Brain microvascular endothelial cell (primary cell): ENCODE results near the gene PTGS1.

Experiments
- DNase-seq: peaks from one replicate; pipeline ENCODE4 v3.0.0-alpha.2; 2020
- H3K27ac ChIP-seq: fragments of 250-450 bp; sonication (Bioruptor Pico); 2 replicates; pipeline ENCODE4 v1.5.1; 2020; ENCODE audit warnings: mild to moderate bottlenecking, moderate library complexity
- H3K27me3 ChIP-seq: fragments of 250-450 bp; sonication (Bioruptor Pico); replicated peaks from 2 replicates; pipeline ENCODE4 v1.5.1; 2020; ENCODE audit warnings: mild to moderate bottlenecking
- H3K36me3 ChIP-seq: fragments of 250-450 bp; sonication (Bioruptor Pico); replicated peaks from 2 replicates; pipeline ENCODE4 v1.5.1; 2020; ENCODE audit warnings: mild to moderate bottlenecking
- H3K4me3 ChIP-seq: 2 replicates; pipeline ENCODE4 v1.5.1; 2011; ENCODE audit warnings: low read depth, mild to moderate bottlenecking, control low read depth, low read length, moderate library complexity
- CTCF ChIP-seq: IDR thresholded peaks from 2 replicates; pipeline ENCODE4 v1.5.1; 2011; ENCODE audit warnings: low read depth, mild to moderate bottlenecking, moderate library complexity, low read length, control low read depth, inconsistent platforms; ENCODE audit errors: missing control alignments
- in situ Hi-C: cut with HindIII; loops from 2 replicates; pipeline ENCODE4 v1.10.0; 2017; ENCODE audit warnings: low sequenced_read_pairs, low pct_ligation_motif_present

Gene PTGS1

GRCh38 chr9:122342323-122343050 lies 28.3 kb upstream of the PTGS1 start:
- Histone ChIP-seq H3K36me3 (no peaks in the 10 kb centered on the region), H3K27ac (no peak overlapping the region), H3K27me3 (peaks cover 8% of the 10 kb centered on the region), H3K4me3 (no peak overlapping the region)
- no peak for TF ChIP-seq CTCF
- in situ Hi-C loops, result no loop called here
- no peak for DNase-seq

GRCh38 chr9:122346478-122347347 lies 24.1 kb upstream of the PTGS1 start:
- DNase-seq, result no peak
- Histone ChIP-seq H3K27me3 (no peaks in the 10 kb centered on the region), H3K4me3 (peak overlapping the region; percentile 57), H3K36me3 (no peaks in the 10 kb centered on the region), H3K27ac (no peak overlapping the region)
- no peak for TF ChIP-seq CTCF
- in situ Hi-C loops, result no loop called here

GRCh38 chr9:122347348-122348287 lies 23.2 kb upstream of the PTGS1 start:
- no peak overlapping the region for H3K27ac ChIP-seq

GRCh38 chr9:122348288-122348777 lies 22.5 kb upstream of the PTGS1 start:
- in situ Hi-C loops, result no loop called here
- no peak for TF ChIP-seq CTCF
- no peak for DNase-seq

More at GRCh38 chr9:122347348-122348287, 23.2 kb upstream of the PTGS1 start:
- H3K36me3 ChIP-seq, result no peaks in the 10 kb centered on the region
- DNase-seq, result no peak
- H3K4me3 ChIP-seq, result peak overlapping the region; percentile 57
- H3K27me3 ChIP-seq, result no peaks in the 10 kb centered on the region
- in situ Hi-C loops, result no loop called here
- no peak for TF ChIP-seq CTCF

GRCh38 chr9:122348791-122349190 lies 22.0 kb upstream of the PTGS1 start:
- no peak for DNase-seq
- in situ Hi-C loops, result no loop called here
- H3K4me3 ChIP-seq, result no peak overlapping the region
- TF ChIP-seq CTCF, result no peak
- no peaks in the 10 kb centered on the region for H3K27me3 ChIP-seq
- H3K27ac ChIP-seq, result no peak overlapping the region
- no peaks in the 10 kb centered on the region for H3K36me3 ChIP-seq

More at GRCh38 chr9:122348288-122348777, 22.5 kb upstream of the PTGS1 start:
- no peaks in the 10 kb centered on the region for H3K36me3 ChIP-seq
- no peak overlapping the region for H3K27ac ChIP-seq
- H3K27me3 ChIP-seq, result no peaks in the 10 kb centered on the region
- H3K4me3 ChIP-seq, result no peak overlapping the region
